HL-60 (cell line): ENCODE results near the gene HERC4.

Experiments used
- POLR2AphosphoS5 ChIP-seq: IDR thresholded peaks from 2 replicates; pipeline ENCODE4 v1.6.1; 2012; ENCODE audit warnings: low read depth
- TF ChIP-seq, protein P1 (sequence below): IDR thresholded peaks from one replicate; pipeline ENCODE4 v1.5.1; 2011; ENCODE audit warnings: low read length, control low read depth, inconsistent platforms; ENCODE audit not compliant: insufficient read depth
- TF ChIP-seq, protein P2 (sequence below): IDR thresholded peaks from 2 replicates; pipeline ENCODE4 v1.6.1; 2012; ENCODE audit warnings: low read depth; ENCODE audit not compliant: insufficient replicate concordance

DNA sequence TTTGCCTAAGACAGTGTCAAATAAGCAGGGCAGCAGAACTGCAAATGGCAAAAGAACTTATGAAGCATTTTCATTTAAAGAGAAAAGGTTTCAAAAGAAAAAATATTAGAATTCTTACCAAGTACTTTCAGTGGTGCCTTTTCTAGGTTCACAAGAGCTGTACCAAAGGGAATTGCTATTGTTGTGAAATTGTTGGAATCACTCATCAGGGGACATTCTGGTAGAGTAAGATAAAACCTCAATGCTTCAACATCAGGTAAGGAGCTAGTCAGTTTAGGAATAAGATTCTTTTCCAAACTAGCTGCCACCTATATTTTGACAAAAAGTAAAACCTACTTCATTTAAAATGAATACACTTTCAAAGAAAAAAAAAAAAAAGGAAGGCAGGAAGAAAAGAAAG lies 85.0 kb downstream of the HERC4 start:
- TF ChIP-seq POLR2AphosphoS5: no peak
- TF ChIP-seq, protein P1, sequence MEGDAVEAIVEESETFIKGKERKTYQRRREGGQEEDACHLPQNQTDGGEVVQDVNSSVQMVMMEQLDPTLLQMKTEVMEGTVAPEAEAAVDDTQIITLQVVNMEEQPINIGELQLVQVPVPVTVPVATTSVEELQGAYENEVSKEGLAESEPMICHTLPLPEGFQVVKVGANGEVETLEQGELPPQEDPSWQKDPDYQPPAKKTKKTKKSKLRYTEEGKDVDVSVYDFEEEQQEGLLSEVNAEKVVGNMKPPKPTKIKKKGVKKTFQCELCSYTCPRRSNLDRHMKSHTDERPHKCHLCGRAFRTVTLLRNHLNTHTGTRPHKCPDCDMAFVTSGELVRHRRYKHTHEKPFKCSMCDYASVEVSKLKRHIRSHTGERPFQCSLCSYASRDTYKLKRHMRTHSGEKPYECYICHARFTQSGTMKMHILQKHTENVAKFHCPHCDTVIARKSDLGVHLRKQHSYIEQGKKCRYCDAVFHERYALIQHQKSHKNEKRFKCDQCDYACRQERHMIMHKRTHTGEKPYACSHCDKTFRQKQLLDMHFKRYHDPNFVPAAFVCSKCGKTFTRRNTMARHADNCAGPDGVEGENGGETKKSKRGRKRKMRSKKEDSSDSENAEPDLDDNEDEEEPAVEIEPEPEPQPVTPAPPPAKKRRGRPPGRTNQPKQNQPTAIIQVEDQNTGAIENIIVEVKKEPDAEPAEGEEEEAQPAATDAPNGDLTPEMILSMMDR: no peak
- TF ChIP-seq, protein P2, sequence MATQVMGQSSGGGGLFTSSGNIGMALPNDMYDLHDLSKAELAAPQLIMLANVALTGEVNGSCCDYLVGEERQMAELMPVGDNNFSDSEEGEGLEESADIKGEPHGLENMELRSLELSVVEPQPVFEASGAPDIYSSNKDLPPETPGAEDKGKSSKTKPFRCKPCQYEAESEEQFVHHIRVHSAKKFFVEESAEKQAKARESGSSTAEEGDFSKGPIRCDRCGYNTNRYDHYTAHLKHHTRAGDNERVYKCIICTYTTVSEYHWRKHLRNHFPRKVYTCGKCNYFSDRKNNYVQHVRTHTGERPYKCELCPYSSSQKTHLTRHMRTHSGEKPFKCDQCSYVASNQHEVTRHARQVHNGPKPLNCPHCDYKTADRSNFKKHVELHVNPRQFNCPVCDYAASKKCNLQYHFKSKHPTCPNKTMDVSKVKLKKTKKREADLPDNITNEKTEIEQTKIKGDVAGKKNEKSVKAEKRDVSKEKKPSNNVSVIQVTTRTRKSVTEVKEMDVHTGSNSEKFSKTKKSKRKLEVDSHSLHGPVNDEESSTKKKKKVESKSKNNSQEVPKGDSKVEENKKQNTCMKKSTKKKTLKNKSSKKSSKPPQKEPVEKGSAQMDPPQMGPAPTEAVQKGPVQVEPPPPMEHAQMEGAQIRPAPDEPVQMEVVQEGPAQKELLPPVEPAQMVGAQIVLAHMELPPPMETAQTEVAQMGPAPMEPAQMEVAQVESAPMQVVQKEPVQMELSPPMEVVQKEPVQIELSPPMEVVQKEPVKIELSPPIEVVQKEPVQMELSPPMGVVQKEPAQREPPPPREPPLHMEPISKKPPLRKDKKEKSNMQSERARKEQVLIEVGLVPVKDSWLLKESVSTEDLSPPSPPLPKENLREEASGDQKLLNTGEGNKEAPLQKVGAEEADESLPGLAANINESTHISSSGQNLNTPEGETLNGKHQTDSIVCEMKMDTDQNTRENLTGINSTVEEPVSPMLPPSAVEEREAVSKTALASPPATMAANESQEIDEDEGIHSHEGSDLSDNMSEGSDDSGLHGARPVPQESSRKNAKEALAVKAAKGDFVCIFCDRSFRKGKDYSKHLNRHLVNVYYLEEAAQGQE: no peak
